Calu3 (cell line): ENCODE measurements around the gene UCK2. TPM values are rescaled to one million over a fixed set of nuclear protein-coding genes. Genes with fewer than 3 reads are reported as not detected.

Experiments
- BruUV-seq: library from RNA; stranded (reverse); fragments of 400-500 nt; replicated peaks from 2 replicates; lab custom pipeline; 2021; lab: Mats Ljungman, UMichigan
- CTCF ChIA-PET: fragments of 300-600 bp; sonication (Branson Sonifier 250); formaldehyde crosslinking; loops from one replicate; lab custom pipeline; 2022; ENCODE audit warnings: antibody characterized with exemption; lab: Charles Lee
- DNase-seq: peaks from one replicate; pipeline ENCODE4 v3.0.0; 2022
- H3K27ac Mint-ChIP-seq: one replicate; pipeline ENCODE4 v1.8.0; 2022; ENCODE audit warnings: mixed read lengths; ENCODE audit not compliant: unreplicated experiment
- H3K27me3 Mint-ChIP-seq: one replicate; pipeline ENCODE4 v1.8.0; 2022; ENCODE audit warnings: mixed read lengths; ENCODE audit not compliant: unreplicated experiment
- H3K36me3 Mint-ChIP-seq: one replicate; pipeline ENCODE4 v1.8.0; 2022; ENCODE audit warnings: mild to moderate bottlenecking, moderate library complexity, mixed read lengths; ENCODE audit not compliant: insufficient read depth, unreplicated experiment
- H3K4me1 Mint-ChIP-seq: one replicate; pipeline ENCODE4 v1.8.0; 2022; ENCODE audit warnings: mild to moderate bottlenecking, low read depth, mixed read lengths; ENCODE audit not compliant: unreplicated experiment
- H3K4me3 Mint-ChIP-seq: one replicate; pipeline ENCODE4 v1.8.0; 2022; ENCODE audit warnings: mild to moderate bottlenecking, low read depth, moderate library complexity, mixed read lengths; ENCODE audit not compliant: unreplicated experiment
- H3K9me3 Mint-ChIP-seq: one replicate; pipeline ENCODE4 v1.8.0; 2022; ENCODE audit warnings: low read depth, mixed read lengths; ENCODE audit not compliant: unreplicated experiment
- CTCF ChIP-seq: fragments of 200-600 bp; IDR thresholded peaks from one replicate; pipeline ENCODE4 v1.8.0; 2022; ENCODE audit warnings: antibody characterized with exemption; ENCODE audit not compliant: unreplicated experiment
- intact Hi-C: fragments of 100-400 bp; cut with micrococcal nuclease; formaldehyde crosslinking; loops from one replicate; pipeline ENCODE4 v1.10.0; 2022; ENCODE audit not compliant: unreplicated experiment
- total RNA-seq: library from RNA; stranded (reverse); gene quantifications from 2 replicates; pipeline ENCODE4 v1.2.3, GENCODE V29; 2022

UCK2 gene
- total RNA-seq, 1 experiment from 2014 or later = 109 TPM

DNA sequence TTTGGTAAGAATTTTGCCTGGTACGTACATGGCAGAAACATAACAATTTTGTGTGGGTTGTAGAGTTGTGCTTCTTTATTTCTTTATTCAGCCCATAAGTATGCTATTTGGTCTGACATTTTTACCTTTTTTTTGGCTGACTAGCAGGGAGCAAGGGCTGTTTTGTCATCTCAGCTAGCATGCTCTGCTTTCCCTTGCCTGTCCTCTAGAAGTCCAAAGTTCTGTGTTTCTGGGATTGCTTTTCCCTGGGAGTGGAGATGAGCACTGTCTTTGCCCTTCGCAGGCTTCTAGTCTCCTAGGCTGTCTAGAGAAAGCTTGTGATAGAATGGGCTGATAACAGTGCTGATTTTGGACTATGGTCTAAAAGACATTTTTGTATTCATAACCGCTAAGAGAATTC, 7.5 kb downstream of the UCK2 start:
- CTCF ChIA-PET = interaction anchor here (1.3 kb wide), 1 partner anchor 25 kb away, joined by 3 read pairs; no protein-coding TSS in a partner anchor

DNA sequence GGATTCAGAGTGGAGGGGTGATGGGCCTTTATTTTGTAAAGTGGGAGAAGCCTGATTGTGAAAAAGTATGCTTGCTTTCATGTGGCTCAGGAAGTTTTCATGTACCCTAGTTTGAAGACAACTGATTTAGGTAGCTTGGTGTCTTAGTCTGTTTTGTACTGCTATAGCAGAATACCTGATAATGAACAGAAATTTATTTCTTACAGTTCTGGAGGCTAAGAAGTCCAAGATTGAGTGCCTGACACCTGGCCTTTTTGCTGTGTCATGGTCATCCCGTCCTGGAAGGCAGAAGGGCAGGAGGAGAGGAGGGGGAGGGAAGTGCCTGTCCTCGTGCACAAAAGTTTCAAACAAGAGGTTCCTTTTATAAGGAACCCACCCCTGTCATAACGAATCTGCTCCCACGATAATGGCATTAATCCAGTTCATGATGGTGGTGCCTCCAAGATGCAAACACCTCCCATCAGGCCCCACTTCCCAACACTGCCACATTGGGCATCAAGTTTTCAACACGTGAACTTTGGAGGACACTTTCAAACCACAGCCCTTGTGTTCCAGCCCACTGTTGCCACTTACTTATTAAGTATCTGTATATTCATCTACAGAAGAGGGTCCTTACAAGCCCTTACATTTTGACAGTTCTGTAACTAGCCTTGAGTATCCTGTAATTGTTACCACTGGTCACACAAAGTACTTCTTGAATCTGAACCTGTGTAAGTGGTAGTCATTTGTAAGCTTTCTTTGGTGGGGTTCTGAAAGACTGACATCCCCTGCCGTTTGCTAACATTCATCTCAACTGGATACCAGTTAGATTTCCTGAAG, 9.5 kb downstream of the UCK2 start:
- H3K36me3 Mint-ChIP-seq = no peaks in the 10 kb centered on the region
- no peaks in the 10 kb centered on the region for H3K27me3 Mint-ChIP-seq
- CTCF ChIA-PET = interaction anchor here (0.5 to 0.9 kb wide), 2 partner anchors 9 to 118 kb away, joined by 3 to 4 read pairs; no protein-coding TSS in a partner anchor
- H3K27ac Mint-ChIP-seq = no peak overlapping the region
- intact Hi-C loops = no loop called here
- TF ChIP-seq CTCF = no peak
- DNase-seq = no peak
- peaks cover 49% of the 10 kb centered on the region for H3K4me1 Mint-ChIP-seq
- no peaks in the 10 kb centered on the region for H3K9me3 Mint-ChIP-seq
- BruUV-seq = no TSS peak
- no peak overlapping the region for H3K4me3 Mint-ChIP-seq

More for the DNA sequence above, 7.5 kb downstream of the UCK2 start:
- BruUV-seq = no TSS peak
- no peak for TF ChIP-seq CTCF
- Mint-ChIP-seq H3K9me3 (no peaks in the 10 kb centered on the region), H3K36me3 (peaks cover 1% of the 10 kb centered on the region), H3K4me3 (no peak overlapping the region), H3K27ac (no peak overlapping the region), H3K4me1 (peaks cover 43% of the 10 kb centered on the region), H3K27me3 (no peaks in the 10 kb centered on the region)
- DNase-seq = no peak
- intact Hi-C loops = no loop called here

DNA sequence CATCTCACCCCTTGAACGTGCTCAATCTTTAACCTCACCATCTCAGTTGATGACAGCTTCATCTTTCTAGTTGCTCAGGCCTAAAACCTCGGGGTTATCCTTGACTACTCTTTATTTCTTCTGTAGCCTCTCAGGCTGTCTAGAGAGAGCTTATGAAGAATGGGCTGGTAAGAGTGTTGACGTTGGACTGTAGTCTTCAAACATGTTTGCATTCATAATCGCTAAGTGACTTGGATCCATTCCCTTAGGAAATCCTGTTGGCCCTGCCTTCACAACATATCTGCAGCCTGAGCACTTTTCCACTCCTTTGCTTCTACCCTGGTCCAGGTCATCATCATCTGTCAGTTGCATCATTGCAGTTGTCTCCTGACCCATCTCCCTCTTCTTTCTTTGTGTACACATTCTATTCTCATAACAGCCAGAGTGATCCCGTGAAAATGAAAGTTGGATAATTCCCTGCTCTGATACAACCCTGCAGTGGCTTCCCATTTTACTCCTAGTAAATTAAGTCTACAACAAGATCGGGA, 10.5 kb downstream of the UCK2 start:
- DNase-seq = no peak
- CTCF ChIA-PET = interaction anchor here (0.5 kb wide), 1 partner anchor 71 kb away, joined by 5 read pairs; no protein-coding TSS in a partner anchor
- intact Hi-C loops = no loop called here
- no peak for TF ChIP-seq CTCF
- Mint-ChIP-seq H3K27ac (no peak overlapping the region), H3K4me3 (no peak overlapping the region), H3K36me3 (no peaks in the 10 kb centered on the region), H3K9me3 (no peaks in the 10 kb centered on the region), H3K27me3 (no peaks in the 10 kb centered on the region), H3K4me1 (peaks cover 51% of the 10 kb centered on the region)
- BruUV-seq = no TSS peak

- no peak for DNase-seq
- CTCF ChIA-PET = no interaction called here
- Mint-ChIP-seq H3K9me3 (no peaks in the 10 kb centered on the region), H3K27me3 (no peaks in the 10 kb centered on the region), H3K36me3 (no peaks in the 10 kb centered on the region), H3K4me3 (no peak overlapping the region), H3K27ac (no peak overlapping the region), H3K4me1 (peaks cover 60% of the 10 kb centered on the region)
- BruUV-seq = no TSS peak
- TF ChIP-seq CTCF = no peak
- intact Hi-C loops = loop anchor here (5.0 to 10.0 kb wide), 2 partner anchors 37 to 206 kb away; partner anchors contain the start of gene MGST3
Observed at GRCh38 chr1:165840423-165840822, 13.0 kb downstream of the UCK2 start.
